GM12873 (cell line): Measurements from ENCODE around the gene TMCO4.

Experiments
- TF ChIP-seq, protein P1 (sequence below): IDR thresholded peaks from 2 replicates; pipeline ENCODE4 v1.5.1; 2012; ENCODE audit warnings: low read depth, mild to moderate bottlenecking, moderate library complexity, low read length, control low read depth; ENCODE audit not compliant: insufficient read depth; ENCODE audit errors: missing control alignments

TMCO4 gene

DNA sequence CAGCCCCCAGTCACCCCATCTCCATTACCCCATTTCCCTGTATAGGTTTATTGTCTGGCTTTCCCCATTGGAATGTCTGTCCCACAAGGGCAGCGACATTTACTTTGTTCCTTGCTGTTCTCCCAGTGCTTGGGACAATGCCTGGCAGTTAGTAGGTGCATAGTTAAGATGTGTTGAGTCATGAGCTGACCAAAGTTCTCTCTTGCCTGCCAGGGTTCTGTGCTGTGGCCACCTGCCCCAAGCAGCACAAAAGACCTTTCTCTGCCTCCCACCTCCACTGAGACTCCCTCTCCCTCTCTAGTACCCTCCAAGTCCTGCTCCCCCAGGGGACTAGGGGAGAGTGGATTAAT is 40.0 kb downstream of the TMCO4 start:
- TF ChIP-seq, protein P1, sequence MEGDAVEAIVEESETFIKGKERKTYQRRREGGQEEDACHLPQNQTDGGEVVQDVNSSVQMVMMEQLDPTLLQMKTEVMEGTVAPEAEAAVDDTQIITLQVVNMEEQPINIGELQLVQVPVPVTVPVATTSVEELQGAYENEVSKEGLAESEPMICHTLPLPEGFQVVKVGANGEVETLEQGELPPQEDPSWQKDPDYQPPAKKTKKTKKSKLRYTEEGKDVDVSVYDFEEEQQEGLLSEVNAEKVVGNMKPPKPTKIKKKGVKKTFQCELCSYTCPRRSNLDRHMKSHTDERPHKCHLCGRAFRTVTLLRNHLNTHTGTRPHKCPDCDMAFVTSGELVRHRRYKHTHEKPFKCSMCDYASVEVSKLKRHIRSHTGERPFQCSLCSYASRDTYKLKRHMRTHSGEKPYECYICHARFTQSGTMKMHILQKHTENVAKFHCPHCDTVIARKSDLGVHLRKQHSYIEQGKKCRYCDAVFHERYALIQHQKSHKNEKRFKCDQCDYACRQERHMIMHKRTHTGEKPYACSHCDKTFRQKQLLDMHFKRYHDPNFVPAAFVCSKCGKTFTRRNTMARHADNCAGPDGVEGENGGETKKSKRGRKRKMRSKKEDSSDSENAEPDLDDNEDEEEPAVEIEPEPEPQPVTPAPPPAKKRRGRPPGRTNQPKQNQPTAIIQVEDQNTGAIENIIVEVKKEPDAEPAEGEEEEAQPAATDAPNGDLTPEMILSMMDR, result no peak

- TF ChIP-seq, protein P1, result no peak
Measured at GRCh38 chr1:19758227-19758830, 41.4 kb downstream of the TMCO4 start.

GRCh38 chr1:19757641-19758040 is 42.1 kb downstream of the TMCO4 start:
- TF ChIP-seq, protein P1, result no peak

DNA sequence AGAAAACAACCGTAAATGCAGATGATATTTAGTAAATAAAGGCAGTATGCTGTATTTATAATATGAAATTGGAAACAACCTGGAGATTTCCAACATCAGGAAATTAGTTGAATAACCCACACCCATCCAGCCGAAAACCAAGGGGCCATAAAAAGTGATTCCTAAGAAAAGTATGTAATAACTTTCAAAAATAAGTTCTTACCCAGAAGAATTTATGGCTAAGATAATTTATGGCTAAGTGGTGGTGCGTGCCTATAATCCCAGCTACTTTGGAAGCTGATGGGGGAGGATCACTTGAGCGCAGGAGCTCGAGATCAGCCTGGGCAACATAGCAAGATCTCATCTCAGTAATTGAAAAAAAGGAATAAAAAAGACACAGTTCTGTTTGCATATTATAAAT is 43.2 kb downstream of the TMCO4 start:
- TF ChIP-seq, protein P1, result no peak

DNA sequence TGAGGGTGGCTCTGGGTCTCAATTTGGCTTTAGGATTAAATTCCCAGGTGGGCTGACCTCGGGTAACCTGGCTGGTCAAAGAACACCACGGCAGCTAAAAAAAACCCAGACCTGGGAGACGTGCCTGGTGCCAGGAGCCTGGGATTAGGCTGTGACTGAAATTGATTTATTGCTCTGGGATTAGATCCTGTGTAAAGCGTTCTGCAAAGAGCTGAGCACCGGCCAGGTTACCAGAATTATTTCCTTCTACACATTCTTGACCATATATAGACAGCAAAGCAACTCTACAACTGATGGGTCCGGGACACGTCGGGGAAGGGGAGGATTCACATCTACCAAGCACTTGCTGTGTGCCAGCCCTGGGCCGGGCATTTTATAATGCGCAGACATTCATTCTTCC is 45.2 kb downstream of the TMCO4 start:
- TF ChIP-seq, protein P1, result no peak

DNA sequence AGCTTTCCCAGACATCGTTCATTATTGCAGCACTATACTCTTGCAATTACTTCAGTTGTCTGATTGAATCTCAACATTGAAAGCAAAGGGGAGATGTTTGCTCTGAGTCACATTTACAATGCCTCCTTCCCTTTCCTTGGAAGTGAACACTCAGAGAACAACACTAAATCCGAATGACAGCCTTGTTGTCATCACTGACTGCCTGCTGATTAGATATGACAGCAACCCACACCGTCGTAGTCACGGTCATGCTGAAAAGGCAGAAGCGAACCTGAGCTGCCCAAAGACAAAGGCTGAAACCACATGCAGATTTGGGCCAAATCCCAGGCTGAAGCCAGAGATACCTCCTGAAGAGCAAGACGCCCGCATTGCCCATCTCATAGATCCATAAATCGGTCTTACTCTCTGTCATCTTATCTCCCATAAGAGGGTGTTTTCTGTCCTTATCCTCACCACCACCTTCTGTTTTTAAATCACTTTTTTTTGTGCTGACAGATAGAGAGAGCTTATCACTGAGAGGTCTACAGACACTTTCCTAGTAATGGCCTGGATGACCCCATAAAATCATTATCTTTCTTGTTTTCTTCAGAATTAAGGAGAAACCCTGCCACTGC is 47.5 kb downstream of the TMCO4 start:
- TF ChIP-seq, protein P1, result no peak

GRCh38 chr1:19750882-19751276 is 48.8 kb downstream of the TMCO4 start:
- TF ChIP-seq, protein P1, result no peak
